LNCAP (cell line): ENCODE measurements around the gene CNTRL.

Experiments
- TF ChIP-seq, protein P1 (sequence below): fragments of 450-650 bp; IDR thresholded peaks from 2 replicates; pipeline ENCODE4 v1.5.1; 2017; ENCODE audit warnings: mild to moderate bottlenecking

The CNTRL gene

DNA sequence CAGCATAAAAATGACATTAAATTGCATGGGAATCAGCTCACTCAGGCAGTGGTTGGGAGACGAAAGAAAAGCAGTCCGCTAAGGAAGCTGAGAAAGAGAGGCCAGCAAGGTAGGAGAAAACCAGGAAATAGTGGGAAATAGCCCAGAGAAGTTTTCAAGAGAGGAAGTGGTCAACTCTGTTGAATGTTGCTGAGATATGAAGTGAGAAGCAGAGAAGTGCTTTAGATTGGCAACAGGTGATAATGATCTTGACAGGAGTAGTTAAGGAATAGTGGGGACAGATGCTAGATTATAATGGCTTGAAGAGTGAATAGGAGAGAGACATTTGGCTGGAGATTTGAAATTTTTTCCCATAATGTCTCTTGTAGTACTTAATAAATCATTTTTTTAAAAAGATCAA is 30.8 kb downstream of the CNTRL start:
- TF ChIP-seq, protein P1, sequence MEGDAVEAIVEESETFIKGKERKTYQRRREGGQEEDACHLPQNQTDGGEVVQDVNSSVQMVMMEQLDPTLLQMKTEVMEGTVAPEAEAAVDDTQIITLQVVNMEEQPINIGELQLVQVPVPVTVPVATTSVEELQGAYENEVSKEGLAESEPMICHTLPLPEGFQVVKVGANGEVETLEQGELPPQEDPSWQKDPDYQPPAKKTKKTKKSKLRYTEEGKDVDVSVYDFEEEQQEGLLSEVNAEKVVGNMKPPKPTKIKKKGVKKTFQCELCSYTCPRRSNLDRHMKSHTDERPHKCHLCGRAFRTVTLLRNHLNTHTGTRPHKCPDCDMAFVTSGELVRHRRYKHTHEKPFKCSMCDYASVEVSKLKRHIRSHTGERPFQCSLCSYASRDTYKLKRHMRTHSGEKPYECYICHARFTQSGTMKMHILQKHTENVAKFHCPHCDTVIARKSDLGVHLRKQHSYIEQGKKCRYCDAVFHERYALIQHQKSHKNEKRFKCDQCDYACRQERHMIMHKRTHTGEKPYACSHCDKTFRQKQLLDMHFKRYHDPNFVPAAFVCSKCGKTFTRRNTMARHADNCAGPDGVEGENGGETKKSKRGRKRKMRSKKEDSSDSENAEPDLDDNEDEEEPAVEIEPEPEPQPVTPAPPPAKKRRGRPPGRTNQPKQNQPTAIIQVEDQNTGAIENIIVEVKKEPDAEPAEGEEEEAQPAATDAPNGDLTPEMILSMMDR, result no peak

DNA sequence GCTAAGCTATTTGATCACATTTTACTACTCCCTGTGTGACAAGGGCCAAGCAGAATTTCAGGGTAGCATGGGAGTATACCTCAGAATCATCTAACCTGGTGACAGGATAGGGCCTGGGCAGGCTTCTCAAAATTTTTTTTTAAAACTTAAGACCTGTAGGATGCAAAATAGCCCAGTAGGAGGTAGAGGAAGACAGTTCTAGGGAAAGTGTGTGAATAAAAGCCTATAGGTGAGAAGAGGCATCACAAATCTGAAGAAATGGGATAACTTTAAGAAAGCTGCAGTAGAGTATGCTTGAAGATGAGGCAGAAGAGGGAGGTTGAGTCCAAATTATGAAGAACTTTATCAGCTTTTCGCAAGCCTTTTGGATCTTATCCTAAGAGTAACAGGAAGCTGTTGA is 32.3 kb downstream of the CNTRL start:
- TF ChIP-seq, protein P1, result no peak

DNA sequence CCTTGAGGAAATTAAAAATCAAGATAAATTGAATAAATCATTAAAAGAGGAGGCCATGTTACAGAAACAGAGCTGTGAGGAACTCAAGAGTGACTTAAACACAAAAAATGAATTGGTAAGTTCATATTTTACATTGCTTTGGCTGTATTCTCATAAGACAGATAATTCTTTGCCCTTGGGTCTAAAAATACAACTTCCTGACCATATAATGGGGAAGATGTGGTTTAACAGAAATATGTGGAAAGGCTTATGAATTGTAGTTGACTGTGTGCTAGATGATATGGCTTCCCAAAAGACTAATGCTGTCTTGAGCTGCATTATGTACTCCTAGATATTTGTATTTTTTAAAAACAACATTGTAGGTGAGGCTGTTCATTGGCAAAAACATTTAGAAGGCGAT is 33.1 kb downstream of the CNTRL start:
- TF ChIP-seq, protein P1, result no peak

DNA sequence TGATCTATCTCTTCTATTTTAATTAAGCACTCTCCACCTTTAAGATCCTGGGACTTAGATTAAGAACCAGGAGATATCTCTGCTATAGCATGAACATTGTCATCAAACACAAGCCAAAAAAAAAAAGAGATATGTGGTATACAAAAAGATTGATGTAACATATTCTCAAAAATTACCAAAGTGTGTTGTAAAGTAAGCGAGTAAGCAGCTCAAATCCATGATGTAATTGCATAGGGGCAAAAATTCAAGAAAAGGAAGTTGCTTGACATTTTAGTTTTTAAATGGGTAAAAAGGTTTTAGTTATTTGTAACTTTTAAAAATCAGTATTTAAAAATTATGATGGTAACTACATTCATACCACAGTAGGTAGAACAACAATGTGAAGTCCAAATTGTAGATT is 40.7 kb downstream of the CNTRL start:
- TF ChIP-seq, protein P1, result no peak

DNA sequence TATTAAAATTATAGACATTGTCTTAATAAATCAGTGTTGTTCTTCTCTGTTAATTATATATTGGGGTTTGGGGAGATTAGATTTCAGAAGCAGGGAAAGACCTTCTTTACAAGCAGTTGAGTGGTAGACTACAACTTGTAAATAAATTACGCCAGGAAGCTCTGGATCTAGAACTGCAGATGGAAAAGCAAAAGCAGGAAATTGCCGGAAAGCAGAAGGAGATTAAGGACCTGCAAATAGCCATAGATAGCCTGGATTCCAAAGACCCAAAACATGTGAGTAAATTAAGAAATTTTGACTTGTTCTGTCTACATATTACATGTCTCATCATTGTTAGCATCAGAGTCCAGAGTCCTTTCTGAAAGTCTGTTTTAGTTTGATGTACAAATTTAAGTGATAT is 43.5 kb downstream of the CNTRL start:
- TF ChIP-seq, protein P1, result no peak

DNA sequence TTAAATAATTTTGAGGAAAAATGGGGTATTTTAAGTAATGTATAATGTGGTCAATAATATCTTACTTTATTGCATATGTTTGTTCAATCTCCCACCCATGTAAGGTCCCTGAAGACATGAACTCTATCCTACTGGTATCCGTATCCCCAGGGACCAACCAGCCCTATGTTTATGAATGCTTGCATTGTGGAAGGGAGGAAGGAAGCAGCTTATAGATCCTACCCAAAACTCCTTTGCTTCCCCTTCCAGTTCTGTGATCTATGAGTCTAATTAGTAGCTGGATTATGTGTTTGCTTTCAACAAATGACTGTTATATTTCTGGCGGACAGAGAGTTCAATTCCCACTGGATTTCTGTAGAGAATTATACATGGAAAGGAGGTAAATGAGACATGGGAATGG is 45.6 kb downstream of the CNTRL start:
- TF ChIP-seq, protein P1, result no peak

DNA sequence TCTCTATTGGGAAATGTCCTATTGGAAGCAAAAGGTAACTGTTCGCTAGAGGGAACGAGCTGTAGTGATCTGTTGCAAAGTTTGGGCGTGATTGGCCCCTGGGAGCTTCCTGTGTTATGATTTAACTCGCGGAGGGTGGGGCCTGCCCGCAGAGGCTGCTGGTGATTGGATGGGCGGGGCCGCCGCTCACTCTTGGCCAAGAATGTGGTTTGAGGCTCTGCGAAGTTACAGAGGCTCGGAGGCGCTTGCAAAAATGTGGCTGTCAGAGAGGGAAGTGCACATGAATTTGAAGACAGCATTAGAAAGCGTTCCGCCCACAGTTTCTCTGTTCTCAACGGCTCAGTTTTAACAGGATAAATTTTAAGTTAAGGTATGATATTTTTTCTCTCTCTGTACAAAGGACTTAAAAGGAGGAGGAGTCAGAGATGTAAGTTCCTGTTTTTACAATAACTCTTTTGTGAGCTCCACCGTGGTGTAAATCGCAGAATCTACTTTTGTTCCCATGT is 46.9 kb downstream of the CNTRL start:
- TF ChIP-seq, protein P1, result no peak
